HG03196 (cell line): ENCODE measurements around the gene EGFLAM.

Experiments used
- ATAC-seq: cut with Tn5 transposase; IDR thresholded peaks from one replicate; pipeline ENCODE4 v1.9.1; 2021; ENCODE audit not compliant: unreplicated experiment

EGFLAM gene

GRCh38 chr5:38265546-38266179, 7.3 kb downstream of the EGFLAM start:
- ATAC-seq: no peak

GRCh38 chr5:38267372-38267771, 9.0 kb downstream of the EGFLAM start:
- ATAC-seq: no peak

- no peak for ATAC-seq
Observed at GRCh38 chr5:38273626-38274025, 15.3 kb downstream of the EGFLAM start.

GRCh38 chr5:38274370-38274769, 16.0 kb downstream of the EGFLAM start:
- no peak for ATAC-seq

GRCh38 chr5:38284384-38284783, 26.0 kb downstream of the EGFLAM start:
- no peak for ATAC-seq

- no peak for ATAC-seq
Observed at GRCh38 chr5:38285226-38285625, 26.9 kb downstream of the EGFLAM start.

GRCh38 chr5:38286002-38286401, 27.6 kb downstream of the EGFLAM start:
- ATAC-seq: no peak

GRCh38 chr5:38287124-38287523, 28.8 kb downstream of the EGFLAM start:
- ATAC-seq: no peak

GRCh38 chr5:38289457-38289856, 31.1 kb downstream of the EGFLAM start:
- no peak for ATAC-seq

GRCh38 chr5:38290028-38290653, 31.8 kb downstream of the EGFLAM start:
- ATAC-seq: no peak

- no peak for ATAC-seq
Observed at GRCh38 chr5:38291355-38291754, 33.0 kb downstream of the EGFLAM start.

- ATAC-seq: no peak
Observed at GRCh38 chr5:38292228-38292627, 33.9 kb downstream of the EGFLAM start.

- ATAC-seq: no peak
Observed at GRCh38 chr5:38295751-38296150, 37.4 kb downstream of the EGFLAM start.

- ATAC-seq: no peak
Observed at GRCh38 chr5:38297830-38298608, 39.7 kb downstream of the EGFLAM start.

GRCh38 chr5:38299585-38299984, 41.2 kb downstream of the EGFLAM start:
- no peak for ATAC-seq

GRCh38 chr5:38305148-38305547, 46.8 kb downstream of the EGFLAM start:
- no peak for ATAC-seq

GRCh38 chr5:38307845-38308244, 49.5 kb downstream of the EGFLAM start:
- ATAC-seq: no peak

- no peak for ATAC-seq
Observed at GRCh38 chr5:38316544-38317224, 58.3 kb downstream of the EGFLAM start.

GRCh38 chr5:38317868-38318267, 59.5 kb downstream of the EGFLAM start:
- ATAC-seq: no peak

- ATAC-seq: no peak
Observed at GRCh38 chr5:38319491-38319890, 61.1 kb downstream of the EGFLAM start.

GRCh38 chr5:38321978-38322377, 63.6 kb downstream of the EGFLAM start:
- no peak for ATAC-seq
